Epithelial cell of esophagus (primary cell): Measurements from ENCODE around the gene CA10.
A peak's percentile ranks its signal among the peaks of the same experiment; 100 is the strongest.

Experiments
- DNase-seq: peaks from one replicate; pipeline ENCODE4 v3.0.0; 2010; ENCODE audit warnings: low read depth
- H3K4me3 ChIP-seq: 2 replicates; pipeline ENCODE4 v1.5.1; 2011; ENCODE audit warnings: mild to moderate bottlenecking, low read length, control low read depth
- TF ChIP-seq, protein P1 (sequence below): IDR thresholded peaks from 2 replicates; pipeline ENCODE4 v1.5.1; 2011; ENCODE audit warnings: low read depth, mild to moderate bottlenecking, low read length, control low read depth, inconsistent platforms; ENCODE audit not compliant: insufficient read depth; ENCODE audit errors: missing control alignments

Gene CA10

DNA sequence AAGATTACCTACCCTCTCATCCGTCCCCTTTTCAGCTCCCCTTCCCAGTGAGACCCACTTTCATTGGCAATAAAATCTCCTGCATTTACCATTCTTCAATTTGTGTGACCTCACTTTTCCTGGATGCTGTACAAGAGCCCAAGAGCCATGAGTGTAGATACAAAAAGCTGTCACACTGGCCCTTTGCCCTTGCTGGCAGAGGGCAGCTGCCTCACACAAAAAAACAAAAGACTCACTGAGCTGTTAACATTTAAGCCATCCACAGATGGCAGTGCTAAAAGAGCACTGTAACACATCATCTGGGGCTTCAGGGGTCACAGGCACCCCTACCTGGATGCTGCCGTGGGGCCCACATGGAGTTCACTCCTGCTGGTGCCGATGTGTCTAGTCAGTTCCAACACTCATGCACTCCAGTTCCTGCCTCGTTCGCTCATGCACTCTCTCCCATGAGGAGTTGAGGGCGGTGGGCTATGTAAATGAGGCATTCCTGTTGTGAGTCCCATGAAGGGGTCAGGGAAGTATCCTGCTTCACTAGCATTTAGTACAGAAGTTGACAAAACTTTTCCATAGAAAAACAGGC, 123.1 kb downstream of the CA10 start:
- TF ChIP-seq, protein P1, sequence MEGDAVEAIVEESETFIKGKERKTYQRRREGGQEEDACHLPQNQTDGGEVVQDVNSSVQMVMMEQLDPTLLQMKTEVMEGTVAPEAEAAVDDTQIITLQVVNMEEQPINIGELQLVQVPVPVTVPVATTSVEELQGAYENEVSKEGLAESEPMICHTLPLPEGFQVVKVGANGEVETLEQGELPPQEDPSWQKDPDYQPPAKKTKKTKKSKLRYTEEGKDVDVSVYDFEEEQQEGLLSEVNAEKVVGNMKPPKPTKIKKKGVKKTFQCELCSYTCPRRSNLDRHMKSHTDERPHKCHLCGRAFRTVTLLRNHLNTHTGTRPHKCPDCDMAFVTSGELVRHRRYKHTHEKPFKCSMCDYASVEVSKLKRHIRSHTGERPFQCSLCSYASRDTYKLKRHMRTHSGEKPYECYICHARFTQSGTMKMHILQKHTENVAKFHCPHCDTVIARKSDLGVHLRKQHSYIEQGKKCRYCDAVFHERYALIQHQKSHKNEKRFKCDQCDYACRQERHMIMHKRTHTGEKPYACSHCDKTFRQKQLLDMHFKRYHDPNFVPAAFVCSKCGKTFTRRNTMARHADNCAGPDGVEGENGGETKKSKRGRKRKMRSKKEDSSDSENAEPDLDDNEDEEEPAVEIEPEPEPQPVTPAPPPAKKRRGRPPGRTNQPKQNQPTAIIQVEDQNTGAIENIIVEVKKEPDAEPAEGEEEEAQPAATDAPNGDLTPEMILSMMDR = no peak
- DNase-seq = no peak
- H3K4me3 ChIP-seq = no peak overlapping the region

DNA sequence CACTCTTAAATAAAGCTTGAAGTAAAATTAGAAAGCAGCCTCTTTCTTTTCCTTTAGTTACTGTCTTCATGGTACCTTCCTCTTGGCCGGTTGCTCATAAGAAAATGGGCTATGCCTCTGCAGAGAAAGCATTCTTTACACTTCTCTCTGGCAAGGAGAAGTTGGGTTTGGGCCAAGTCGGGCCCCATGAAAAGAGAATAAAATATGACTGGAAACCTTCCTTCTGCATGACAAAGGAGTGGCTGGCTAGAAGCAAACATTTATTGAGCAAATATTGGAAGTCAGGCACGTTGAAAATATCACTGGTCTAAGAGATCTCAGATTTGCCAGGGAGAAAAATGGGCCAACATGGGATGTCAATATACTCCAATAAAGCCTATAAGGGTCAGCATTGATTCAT, 126.1 kb downstream of the CA10 start:
- TF ChIP-seq, protein P1 = no peak
- H3K4me3 ChIP-seq = no peak overlapping the region
- no peak for DNase-seq

DNA sequence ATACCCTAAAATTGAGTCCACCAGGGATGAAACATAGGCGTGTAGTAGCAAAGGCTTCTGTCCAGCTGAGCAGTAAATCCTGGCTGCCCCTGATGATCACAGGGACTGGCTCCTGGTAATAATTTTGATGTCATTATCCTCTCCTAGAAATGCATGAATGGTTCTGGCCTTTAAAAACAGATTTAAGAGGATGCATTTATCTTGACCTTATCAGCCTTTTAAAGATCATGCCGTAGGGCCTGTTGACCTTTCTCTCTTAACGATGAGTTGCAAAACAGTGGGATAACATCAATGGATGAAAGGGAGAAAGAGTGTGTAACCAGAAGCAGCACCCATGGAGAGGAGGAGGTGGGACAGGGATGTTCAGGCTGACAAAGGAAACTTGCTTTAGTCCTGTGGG, 128.5 kb downstream of the CA10 start:
- no peak for DNase-seq
- H3K4me3 ChIP-seq = no peak overlapping the region
- TF ChIP-seq, protein P1 = no peak

- no peak overlapping the region for H3K4me3 ChIP-seq
- peak; percentile 83 for DNase-seq
- TF ChIP-seq, protein P1 = no peak
Measured at GRCh38 chr17:52027620-52028295, 130.8 kb downstream of the CA10 start.

- H3K4me3 ChIP-seq = no peak overlapping the region
- peak; percentile 91 for DNase-seq
- TF ChIP-seq, protein P1 = no peak
Measured at GRCh38 chr17:52027081-52027480, 131.4 kb downstream of the CA10 start.

DNA sequence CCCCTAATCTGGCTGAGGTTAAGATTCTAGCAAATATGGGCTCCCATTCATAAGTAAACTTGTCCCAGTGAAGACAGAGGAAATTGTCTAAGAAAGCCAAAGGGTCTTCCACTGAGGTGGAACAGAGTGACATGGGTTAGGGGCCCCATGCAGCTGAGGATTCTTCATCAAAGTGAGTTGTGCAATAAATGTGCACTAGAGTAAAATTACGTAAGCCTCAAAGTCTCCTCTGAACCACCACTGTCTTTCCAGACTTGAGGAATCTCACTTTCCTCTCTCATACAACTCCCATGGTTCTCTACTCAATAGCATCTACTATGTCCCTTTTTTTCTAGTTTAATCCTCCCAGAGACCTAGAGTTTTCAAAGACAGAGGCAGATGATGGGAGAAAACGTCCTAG, 132.4 kb downstream of the CA10 start:
- DNase-seq = no peak
- no peak overlapping the region for H3K4me3 ChIP-seq
- TF ChIP-seq, protein P1 = no peak

- peak; percentile 4 for DNase-seq
- no peak overlapping the region for H3K4me3 ChIP-seq
- TF ChIP-seq, protein P1 = no peak
Measured at GRCh38 chr17:52025236-52025635, 133.3 kb downstream of the CA10 start.
